K562 (cell line): ENCODE results near the gene WT1. TPM values are rescaled to one million over a fixed set of nuclear protein-coding genes. Genes with fewer than 3 reads are reported as not detected.

Experiments
- BCOR ChIP-seq: fragments of 450-650 bp; IDR thresholded peaks from 2 replicates; pipeline ENCODE4 v1.6.1; 2016
- CBX3 ChIP-seq, 2 experiments: IDR thresholded peaks; 1 replicate in 1 of 2; 2 replicates in 1 of 2; pipeline ENCODE4 v1.6.1; 2012; ENCODE audit warnings: inconsistent platforms in 2 of 2, low read length in 2 of 2, borderline replicate concordance in 1 of 2, control low read depth in 1 of 2
- EP400 ChIP-seq: fragments of 450-650 bp; IDR thresholded peaks from 2 replicates; pipeline ENCODE4 v1.6.1; 2017; ENCODE audit warnings: antibody characterized with exemption, mild to moderate bottlenecking, moderate library complexity
- EWSR1 ChIP-seq: fragments of 450-650 bp; IDR thresholded peaks from 2 replicates; pipeline ENCODE4 v1.6.1; 2018; ENCODE audit warnings: borderline replicate concordance, mild to moderate bottlenecking, low read depth, moderate library complexity; ENCODE audit not compliant: partially characterized antibody
- HIVEP1 ChIP-seq: fragments of 250-450 bp; sonication (Bioruptor Pico); IDR thresholded peaks from 2 replicates; pipeline ENCODE4 v1.4.0; 2020; ENCODE audit warnings: mild to moderate bottlenecking
- LARP7 ChIP-seq: fragments of 450-650 bp; IDR thresholded peaks from 2 replicates; pipeline ENCODE4 v1.6.1; 2016
- PCBP2 ChIP-seq: fragments of 200-400 bp; formaldehyde crosslinking; IDR thresholded peaks from 2 replicates; pipeline ENCODE4 v1.6.1; 2018; ENCODE audit warnings: low read length, low read depth, mild to moderate bottlenecking, moderate library complexity; ENCODE audit not compliant: poor library complexity, severe bottlenecking
- ZKSCAN1 ChIP-seq: fragments of 150-350 bp; IDR thresholded peaks from 2 replicates; pipeline ENCODE4 v1.6.1; 2016; ENCODE audit warnings: low read depth, low read length
- ZNF274 ChIP-seq: IDR thresholded peaks from 2 replicates; pipeline ENCODE4 v1.6.1; 2011; ENCODE audit warnings: low read depth, mild to moderate bottlenecking, low read length, moderate library complexity, borderline replicate concordance
- ZNF444 ChIP-seq: fragments of 250-450 bp; sonication (Bioruptor Pico); IDR thresholded peaks from 2 replicates; pipeline ENCODE4 v1.4.0; 2020; ENCODE audit warnings: mild to moderate bottlenecking, moderate library complexity
- polyA plus RNA-seq, 8 experiments: library from polyadenylated mRNA; depleted of rRNA in 4 of 8; stranded (reverse) in 5 of 8; unstranded in 3 of 8; fragments of >200 nt; fragmentation: Nextera tagmentation in 2 of 8; fragmentation: Illumina TruSeq in 1 of 8; extraction: Ambion mirVana in 2 of 8; extraction: Trizol in 1 of 8; gene quantifications; 2 replicates each; pipeline versions ENCODE4 v1.2.1 to v1.2.3, GENCODE V29; 2011 to 2014; ENCODE audit warnings: inconsistent platforms in 1 of 8, missing spikeins in 1 of 8
- total RNA-seq, 7 experiments: library from RNA; depleted of rRNA in 6 of 7; stranded (reverse); fragments of >200 nt in 6 of 7; fragmentation: Illumina TruSeq in 2 of 7; extraction: Trizol in 2 of 7; gene quantifications; 2 replicates each; pipeline versions ENCODE4 v1.2.1 to v1.2.3, GENCODE V29; 2011 to 2021; ENCODE audit warnings: low replicate concordance in 1 of 7
- TF ChIP-seq, protein P1 (sequence below): fragments of 450-650 bp; IDR thresholded peaks from 2 replicates; pipeline ENCODE4 v1.6.1; 2016; ENCODE audit warnings: mild to moderate bottlenecking, moderate library complexity

Gene WT1
- total and polyA plus RNA-seq, 9 of the 15 experiments (the other 6 are each of a cell fraction or from before 2014, with no cell fraction given), result 7.1 to 33.8 (median 19.4) TPM

- TF ChIP-seq ZKSCAN1 (peak; percentile 85), EWSR1 (no peak), PCBP2 (no peak), EP400 (peak; percentile 10; the same call in 1 of the 2 replicates), HIVEP1 (CRISPR knock-in tag) (no peak), ZNF444 (CRISPR knock-in tag) (no peak), CBX3 (IDR thresholded peaks at IDR 0.05; ENCODE audit: borderline replicate concordance in 1 of 2, low read length in 2 of 2) (peak in 1 of 2 experiments; percentile 9; a peak in 1 of 3 replicates), LARP7 (no peak), ZNF274 (no peak), BCOR (no peak)
- TF ChIP-seq, protein P1, sequence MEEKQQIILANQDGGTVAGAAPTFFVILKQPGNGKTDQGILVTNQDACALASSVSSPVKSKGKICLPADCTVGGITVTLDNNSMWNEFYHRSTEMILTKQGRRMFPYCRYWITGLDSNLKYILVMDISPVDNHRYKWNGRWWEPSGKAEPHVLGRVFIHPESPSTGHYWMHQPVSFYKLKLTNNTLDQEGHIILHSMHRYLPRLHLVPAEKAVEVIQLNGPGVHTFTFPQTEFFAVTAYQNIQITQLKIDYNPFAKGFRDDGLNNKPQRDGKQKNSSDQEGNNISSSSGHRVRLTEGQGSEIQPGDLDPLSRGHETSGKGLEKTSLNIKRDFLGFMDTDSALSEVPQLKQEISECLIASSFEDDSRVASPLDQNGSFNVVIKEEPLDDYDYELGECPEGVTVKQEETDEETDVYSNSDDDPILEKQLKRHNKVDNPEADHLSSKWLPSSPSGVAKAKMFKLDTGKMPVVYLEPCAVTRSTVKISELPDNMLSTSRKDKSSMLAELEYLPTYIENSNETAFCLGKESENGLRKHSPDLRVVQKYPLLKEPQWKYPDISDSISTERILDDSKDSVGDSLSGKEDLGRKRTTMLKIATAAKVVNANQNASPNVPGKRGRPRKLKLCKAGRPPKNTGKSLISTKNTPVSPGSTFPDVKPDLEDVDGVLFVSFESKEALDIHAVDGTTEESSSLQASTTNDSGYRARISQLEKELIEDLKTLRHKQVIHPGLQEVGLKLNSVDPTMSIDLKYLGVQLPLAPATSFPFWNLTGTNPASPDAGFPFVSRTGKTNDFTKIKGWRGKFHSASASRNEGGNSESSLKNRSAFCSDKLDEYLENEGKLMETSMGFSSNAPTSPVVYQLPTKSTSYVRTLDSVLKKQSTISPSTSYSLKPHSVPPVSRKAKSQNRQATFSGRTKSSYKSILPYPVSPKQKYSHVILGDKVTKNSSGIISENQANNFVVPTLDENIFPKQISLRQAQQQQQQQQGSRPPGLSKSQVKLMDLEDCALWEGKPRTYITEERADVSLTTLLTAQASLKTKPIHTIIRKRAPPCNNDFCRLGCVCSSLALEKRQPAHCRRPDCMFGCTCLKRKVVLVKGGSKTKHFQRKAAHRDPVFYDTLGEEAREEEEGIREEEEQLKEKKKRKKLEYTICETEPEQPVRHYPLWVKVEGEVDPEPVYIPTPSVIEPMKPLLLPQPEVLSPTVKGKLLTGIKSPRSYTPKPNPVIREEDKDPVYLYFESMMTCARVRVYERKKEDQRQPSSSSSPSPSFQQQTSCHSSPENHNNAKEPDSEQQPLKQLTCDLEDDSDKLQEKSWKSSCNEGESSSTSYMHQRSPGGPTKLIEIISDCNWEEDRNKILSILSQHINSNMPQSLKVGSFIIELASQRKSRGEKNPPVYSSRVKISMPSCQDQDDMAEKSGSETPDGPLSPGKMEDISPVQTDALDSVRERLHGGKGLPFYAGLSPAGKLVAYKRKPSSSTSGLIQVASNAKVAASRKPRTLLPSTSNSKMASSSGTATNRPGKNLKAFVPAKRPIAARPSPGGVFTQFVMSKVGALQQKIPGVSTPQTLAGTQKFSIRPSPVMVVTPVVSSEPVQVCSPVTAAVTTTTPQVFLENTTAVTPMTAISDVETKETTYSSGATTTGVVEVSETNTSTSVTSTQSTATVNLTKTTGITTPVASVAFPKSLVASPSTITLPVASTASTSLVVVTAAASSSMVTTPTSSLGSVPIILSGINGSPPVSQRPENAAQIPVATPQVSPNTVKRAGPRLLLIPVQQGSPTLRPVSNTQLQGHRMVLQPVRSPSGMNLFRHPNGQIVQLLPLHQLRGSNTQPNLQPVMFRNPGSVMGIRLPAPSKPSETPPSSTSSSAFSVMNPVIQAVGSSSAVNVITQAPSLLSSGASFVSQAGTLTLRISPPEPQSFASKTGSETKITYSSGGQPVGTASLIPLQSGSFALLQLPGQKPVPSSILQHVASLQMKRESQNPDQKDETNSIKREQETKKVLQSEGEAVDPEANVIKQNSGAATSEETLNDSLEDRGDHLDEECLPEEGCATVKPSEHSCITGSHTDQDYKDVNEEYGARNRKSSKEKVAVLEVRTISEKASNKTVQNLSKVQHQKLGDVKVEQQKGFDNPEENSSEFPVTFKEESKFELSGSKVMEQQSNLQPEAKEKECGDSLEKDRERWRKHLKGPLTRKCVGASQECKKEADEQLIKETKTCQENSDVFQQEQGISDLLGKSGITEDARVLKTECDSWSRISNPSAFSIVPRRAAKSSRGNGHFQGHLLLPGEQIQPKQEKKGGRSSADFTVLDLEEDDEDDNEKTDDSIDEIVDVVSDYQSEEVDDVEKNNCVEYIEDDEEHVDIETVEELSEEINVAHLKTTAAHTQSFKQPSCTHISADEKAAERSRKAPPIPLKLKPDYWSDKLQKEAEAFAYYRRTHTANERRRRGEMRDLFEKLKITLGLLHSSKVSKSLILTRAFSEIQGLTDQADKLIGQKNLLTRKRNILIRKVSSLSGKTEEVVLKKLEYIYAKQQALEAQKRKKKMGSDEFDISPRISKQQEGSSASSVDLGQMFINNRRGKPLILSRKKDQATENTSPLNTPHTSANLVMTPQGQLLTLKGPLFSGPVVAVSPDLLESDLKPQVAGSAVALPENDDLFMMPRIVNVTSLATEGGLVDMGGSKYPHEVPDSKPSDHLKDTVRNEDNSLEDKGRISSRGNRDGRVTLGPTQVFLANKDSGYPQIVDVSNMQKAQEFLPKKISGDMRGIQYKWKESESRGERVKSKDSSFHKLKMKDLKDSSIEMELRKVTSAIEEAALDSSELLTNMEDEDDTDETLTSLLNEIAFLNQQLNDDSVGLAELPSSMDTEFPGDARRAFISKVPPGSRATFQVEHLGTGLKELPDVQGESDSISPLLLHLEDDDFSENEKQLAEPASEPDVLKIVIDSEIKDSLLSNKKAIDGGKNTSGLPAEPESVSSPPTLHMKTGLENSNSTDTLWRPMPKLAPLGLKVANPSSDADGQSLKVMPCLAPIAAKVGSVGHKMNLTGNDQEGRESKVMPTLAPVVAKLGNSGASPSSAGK, result peak; percentile 38
Measured at GRCh38 chr11:32433101-32433913, 2.0 kb downstream of the WT1 start (continued).
